HepG2 (cell line): Measurements from ENCODE around the gene TMEM171. TPM values are rescaled to one million over a fixed set of nuclear protein-coding genes. Genes with fewer than 3 reads are reported as not detected.

Source experiments
- ATAC-seq: fragments of 200-7000 bp; cut with Tn5 transposase; 3 replicates; pipeline ENCODE4 v1.9.1; 2020; ENCODE audit warnings: mild to moderate bottlenecking, moderate library complexity
- BruUV-seq: library from RNA; stranded (reverse); fragments of 400-500 nt; replicated peaks from 2 replicates; lab custom pipeline; 2021; lab: Mats Ljungman, UMichigan
- CTCF ChIA-PET: fragments of 300-600 bp; formaldehyde crosslinking; extraction: SDS; loops from one replicate; lab custom pipeline; 2021; ENCODE audit warnings: low total read pairs, inconsistent platforms, low intra/inter-chr PET ratio; lab: Yijun Ruan, JAX
- POLR2A ChIA-PET: fragments of 350-600 bp; sonication (Branson Sonifier 250); formaldehyde crosslinking; loops from one replicate; lab custom pipeline; 2020; ENCODE audit warnings: antibody characterized with exemption, inconsistent platforms; lab: Yijun Ruan, JAX
- DNase-seq: peaks from one replicate; pipeline ENCODE4 v3.0.0-alpha.2; 2015; ENCODE audit warnings: low spot score
- FAIRE-seq: peaks from 3 replicates; lab custom pipeline; 2011; peaks lifted over from hg19 to GRCh38; lab: Jason Lieb, UNC
- H2AFZ ChIP-seq: one replicate; pipeline ENCODE4 v1.6.1; 2011; ENCODE audit warnings: low read length, inconsistent platforms
- H3K27ac ChIP-seq: fragments of 300-600 bp; 3 replicates; pipeline ENCODE4 v1.8.0; 2011; ENCODE audit warnings: mixed run types, mild to moderate bottlenecking, mixed read lengths, low read length, inconsistent platforms; ENCODE audit not compliant: insufficient read depth; ENCODE audit errors: extremely low read length
- H3K27me3 ChIP-seq, 2 experiments: fragments of 200-600 bp in 1 of 2; 2 replicates in 1 of 2; 3 replicates in 1 of 2; pipeline versions ENCODE4 v1.6.0 to v1.8.0; 2011; ENCODE audit warnings: low read length in 2 of 2, mild to moderate bottlenecking in 2 of 2, moderate library complexity in 2 of 2, inconsistent platforms in 1 of 2; ENCODE audit not compliant: insufficient read depth in 2 of 2, control insufficient read depth in 1 of 2
- H3K36me3 ChIP-seq, 2 experiments: fragments of 200-600 bp in 1 of 2; replicated peaks in 1 of 2; 2 replicates in 1 of 2; 3 replicates in 1 of 2; pipeline versions ENCODE4 v1.5.1 to v1.8.0; 2011; ENCODE audit warnings: low read length in 2 of 2, inconsistent platforms in 1 of 2; ENCODE audit not compliant: insufficient read depth in 2 of 2, control insufficient read depth in 1 of 2
- H3K4me1 ChIP-seq: 2 replicates; pipeline ENCODE4 v1.5.1; 2012; ENCODE audit warnings: low read length, inconsistent platforms; ENCODE audit not compliant: insufficient read depth
- H3K4me2 ChIP-seq: 2 replicates; pipeline ENCODE4 v1.6.0; 2011; ENCODE audit warnings: low read depth, low read length, inconsistent platforms
- H3K4me3 ChIP-seq, 3 experiments: fragments of 200-600 bp in 1 of 3; sonication (generic), shearing (Covaris generic) in 1 of 3; replicated peaks in 1 of 3; 2 replicates each; pipeline ENCODE4 v1.5.1; 2011 to 2016; ENCODE audit warnings: low read length in 3 of 3, inconsistent platforms in 2 of 3, low read depth in 2 of 3, mild to moderate bottlenecking in 2 of 3, control low read depth in 1 of 3, mixed read lengths in 1 of 3; ENCODE audit not compliant: insufficient read depth in 1 of 3
- H3K79me2 ChIP-seq: one replicate; pipeline ENCODE4 v1.6.1; 2011; ENCODE audit warnings: low read length, inconsistent platforms; ENCODE audit not compliant: insufficient read depth
- H3K9ac ChIP-seq: 2 replicates; pipeline ENCODE4 v1.6.0; 2011; ENCODE audit warnings: mild to moderate bottlenecking, low read depth, low read length, inconsistent platforms; ENCODE audit not compliant: insufficient read depth
- H3K9me3 ChIP-seq: 2 replicates; pipeline ENCODE4 v1.5.1; 2012; ENCODE audit warnings: mild to moderate bottlenecking, low read length
- H4K20me1 ChIP-seq: 2 replicates; pipeline ENCODE4 v1.6.0; 2011; ENCODE audit warnings: inconsistent platforms, mild to moderate bottlenecking, low read length, moderate library complexity; ENCODE audit not compliant: insufficient read depth
- ATF7 ChIP-seq, 2 experiments: fragments of 450-650 bp in 1 of 2; sonication (generic) in 1 of 2; formaldehyde crosslinking in 1 of 2; IDR thresholded peaks; 2 replicates each; pipeline versions ENCODE4 v1.4.0 to v1.6.1; 2016 to 2020; ENCODE audit warnings: antibody characterized with exemption in 1 of 2, mild to moderate bottlenecking in 1 of 2, missing genetic modification reagents in 1 of 2
- MAZ ChIP-seq, 2 experiments: sonication (generic) in 1 of 2; formaldehyde crosslinking in 1 of 2; IDR thresholded peaks; 2 replicates each; pipeline versions ENCODE4 v1.5.0 to v1.6.1; 2012 to 2020; ENCODE audit warnings: low read depth in 2 of 2, mild to moderate bottlenecking in 2 of 2, borderline replicate concordance in 1 of 2, improper control_type of control experiment in 1 of 2, low read length in 1 of 2, missing genetic modification reagents in 1 of 2, moderate library complexity in 1 of 2
- ZMYM3 ChIP-seq: sonication (generic); formaldehyde crosslinking; IDR thresholded peaks from 2 replicates; pipeline ENCODE4 v1.5.1; 2020; ENCODE audit warnings: mild to moderate bottlenecking, missing genetic modification reagents
- ZSCAN30 ChIP-seq: sonication (generic); formaldehyde crosslinking; IDR thresholded peaks from 2 replicates; pipeline ENCODE4 v1.5.0; 2020; ENCODE audit warnings: mild to moderate bottlenecking, missing genetic modification reagents
- WGBS: methylation state at CpG from one replicate; pipeline ENCODE4 v1.1.6; 2017; ENCODE audit warnings: low lambda C conversion rate; 5-methylcytosine and 5-hydroxymethylcytosine counted together
- in situ Hi-C: cut with HindIII; loops from 2 replicates; pipeline ENCODE4 v1.10.0; 2017; ENCODE audit warnings: low pct_unique_long_range_greater_than_20kb; ENCODE audit not compliant: extremely low pct_ligation_motif_present
- intact Hi-C: fragments of 100-400 bp; cut with micrococcal nuclease; formaldehyde crosslinking; loops from one replicate; pipeline ENCODE4 v1.10.0; 2022; ENCODE audit not compliant: unreplicated experiment
- polyA plus RNA-seq, 8 experiments: library from polyadenylated mRNA; depleted of rRNA in 3 of 8; stranded (reverse) in 7 of 8; unstranded in 1 of 8; fragments of >200 nt; fragmentation: Illumina TruSeq in 4 of 8; extraction: Trizol in 4 of 8; gene quantifications; 2 replicates each; pipeline versions ENCODE4 v1.2.1 to v1.2.3, GENCODE V29; 2011 to 2016; ENCODE audit warnings: low read depth in 4 of 8, missing spikeins in 1 of 8, mixed read lengths in 1 of 8; ENCODE audit not compliant: insufficient read depth in 1 of 8
- total RNA-seq, 5 experiments: library from RNA; depleted of rRNA; stranded (reverse); fragments of >200 nt; fragmentation: Illumina TruSeq; extraction: Trizol; gene quantifications; 2 replicates each; pipeline ENCODE4 v1.2.3, GENCODE V29; 2016; ENCODE audit warnings: low read depth in 1 of 5
- TF ChIP-seq, protein P1 (sequence below): sonication (generic); formaldehyde crosslinking; IDR thresholded peaks from 2 replicates; pipeline ENCODE4 v1.4.0; 2020; ENCODE audit warnings: missing genetic modification reagents

TMEM171 gene
- total and polyA plus RNA-seq, 2 of the 13 experiments (the other 11 are each of a cell fraction or from before 2014, with no cell fraction given) = 0.12 TPM; not detected in 1

DNA sequence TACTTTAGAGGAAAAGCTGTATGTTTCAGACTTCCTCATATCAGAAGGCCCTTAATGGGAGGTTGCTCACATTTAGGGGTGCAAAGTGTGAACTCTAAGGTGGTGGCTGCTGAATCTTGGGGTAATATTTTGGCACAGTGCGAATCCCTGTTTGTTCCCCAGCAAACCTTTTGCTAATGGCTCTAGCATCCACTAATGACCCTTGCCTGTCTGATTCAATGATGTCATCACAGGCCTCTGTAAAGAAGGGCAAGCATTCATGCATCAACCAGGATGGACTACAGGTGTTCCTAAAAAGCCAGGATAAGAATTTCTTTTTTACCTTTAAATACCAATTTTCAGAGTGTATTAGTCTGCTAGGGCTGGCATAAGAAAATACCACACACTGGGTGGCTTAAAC, 20.4 kb downstream of the TMEM171 start:
- intact Hi-C loops (no loop called here), in situ Hi-C loops (no loop called here)
- H3K79me2 ChIP-seq = no peaks in the 10 kb centered on the region
- no peaks in the 10 kb centered on the region for H4K20me1 ChIP-seq
- 38% methylated on average over 1 of the region's 1 CpG for WGBS
- H3K9me3 ChIP-seq = no peaks in the 10 kb centered on the region
- H3K27ac ChIP-seq = no peak overlapping the region
- no peak overlapping the region for H2AFZ ChIP-seq
- no peak for DNase-seq
- POLR2A ChIA-PET = no interaction called here
- H3K27me3 ChIP-seq = peaks cover 3 to 17% of the 10 kb centered on the region in 2 experiments
- CTCF ChIA-PET = no interaction called here
- no peak for FAIRE-seq
- no peaks in the 10 kb centered on the region for H3K36me3 ChIP-seq
- H3K4me2 ChIP-seq = no peak overlapping the region
- TF ChIP-seq, protein P1, sequence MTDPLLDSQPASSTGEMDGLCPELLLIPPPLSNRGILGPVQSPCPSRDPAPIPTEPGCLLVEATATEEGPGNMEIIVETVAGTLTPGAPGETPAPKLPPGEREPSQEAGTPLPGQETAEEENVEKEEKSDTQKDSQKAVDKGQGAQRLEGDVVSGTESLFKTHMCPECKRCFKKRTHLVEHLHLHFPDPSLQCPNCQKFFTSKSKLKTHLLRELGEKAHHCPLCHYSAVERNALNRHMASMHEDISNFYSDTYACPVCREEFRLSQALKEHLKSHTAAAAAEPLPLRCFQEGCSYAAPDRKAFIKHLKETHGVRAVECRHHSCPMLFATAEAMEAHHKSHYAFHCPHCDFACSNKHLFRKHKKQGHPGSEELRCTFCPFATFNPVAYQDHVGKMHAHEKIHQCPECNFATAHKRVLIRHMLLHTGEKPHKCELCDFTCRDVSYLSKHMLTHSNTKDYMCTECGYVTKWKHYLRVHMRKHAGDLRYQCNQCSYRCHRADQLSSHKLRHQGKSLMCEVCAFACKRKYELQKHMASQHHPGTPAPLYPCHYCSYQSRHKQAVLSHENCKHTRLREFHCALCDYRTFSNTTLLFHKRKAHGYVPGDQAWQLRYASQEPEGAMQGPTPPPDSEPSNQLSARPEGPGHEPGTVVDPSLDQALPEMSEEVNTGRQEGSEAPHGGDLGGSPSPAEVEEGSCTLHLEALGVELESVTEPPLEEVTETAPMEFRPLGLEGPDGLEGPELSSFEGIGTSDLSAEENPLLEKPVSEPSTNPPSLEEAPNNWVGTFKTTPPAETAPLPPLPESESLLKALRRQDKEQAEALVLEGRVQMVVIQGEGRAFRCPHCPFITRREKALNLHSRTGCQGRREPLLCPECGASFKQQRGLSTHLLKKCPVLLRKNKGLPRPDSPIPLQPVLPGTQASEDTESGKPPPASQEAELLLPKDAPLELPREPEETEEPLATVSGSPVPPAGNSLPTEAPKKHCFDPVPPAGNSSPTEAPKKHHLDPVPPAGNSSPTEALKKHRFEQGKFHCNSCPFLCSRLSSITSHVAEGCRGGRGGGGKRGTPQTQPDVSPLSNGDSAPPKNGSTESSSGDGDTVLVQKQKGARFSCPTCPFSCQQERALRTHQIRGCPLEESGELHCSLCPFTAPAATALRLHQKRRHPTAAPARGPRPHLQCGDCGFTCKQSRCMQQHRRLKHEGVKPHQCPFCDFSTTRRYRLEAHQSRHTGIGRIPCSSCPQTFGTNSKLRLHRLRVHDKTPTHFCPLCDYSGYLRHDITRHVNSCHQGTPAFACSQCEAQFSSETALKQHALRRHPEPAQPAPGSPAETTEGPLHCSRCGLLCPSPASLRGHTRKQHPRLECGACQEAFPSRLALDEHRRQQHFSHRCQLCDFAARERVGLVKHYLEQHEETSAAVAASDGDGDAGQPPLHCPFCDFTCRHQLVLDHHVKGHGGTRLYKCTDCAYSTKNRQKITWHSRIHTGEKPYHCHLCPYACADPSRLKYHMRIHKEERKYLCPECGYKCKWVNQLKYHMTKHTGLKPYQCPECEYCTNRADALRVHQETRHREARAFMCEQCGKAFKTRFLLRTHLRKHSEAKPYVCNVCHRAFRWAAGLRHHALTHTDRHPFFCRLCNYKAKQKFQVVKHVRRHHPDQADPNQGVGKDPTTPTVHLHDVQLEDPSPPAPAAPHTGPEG (CRISPR knock-in tag) = no peak
- no peak for TF ChIP-seq ZMYM3 (CRISPR knock-in tag)
- no peak for TF ChIP-seq ZSCAN30
- TF ChIP-seq ATF7 (IDR thresholded peaks at IDR 0.05) = peak; percentile 57
- no peak for TF ChIP-seq ATF7 (CRISPR knock-in tag; IDR thresholded peaks at IDR 0.05)
- TF ChIP-seq MAZ (IDR thresholded peaks at IDR 0.05; ENCODE audit: borderline replicate concordance, low read depth, low read length) = no peak
- TF ChIP-seq MAZ (CRISPR knock-in tag; IDR thresholded peaks at IDR 0.05; ENCODE audit: low read depth) = no peak
- BruUV-seq = no TSS peak
- no peak for ATAC-seq
- no peaks in the 10 kb centered on the region for H3K4me1 ChIP-seq
- H3K4me3 ChIP-seq = no peak overlapping the region
- no peak overlapping the region for H3K9ac ChIP-seq
